ENCODE measurements around the gene CRYM.

CRYM gene

DNA sequence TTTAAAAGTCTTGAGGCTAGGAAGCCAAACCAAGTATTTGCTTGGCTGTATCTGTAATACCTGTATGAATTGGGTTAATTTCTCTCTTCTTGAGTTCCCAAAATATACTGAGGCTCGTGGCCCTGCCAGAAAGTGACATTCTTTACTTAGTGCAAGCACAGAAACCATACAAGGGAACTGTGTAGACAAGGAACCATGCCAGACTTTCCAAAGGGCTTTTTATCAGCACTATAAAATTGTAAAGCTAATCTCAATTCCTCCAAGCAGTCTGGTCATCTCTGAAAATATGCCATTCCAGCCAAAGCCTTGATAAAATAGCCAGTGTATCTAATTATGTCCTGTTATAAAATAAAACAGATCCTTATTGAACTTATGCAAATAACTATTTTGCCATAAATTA lies 7.2 kb upstream of the CRYM start:
- no peak for TF ChIP-seq CTCF (IDR thresholded peaks at IDR 0.05; ENCODE audit: control extremely low read depth, extremely low read depth, low read depth, missing control alignments)
- ChIA-PET CTCF (interaction anchor here (1.2 kb wide), 2 partner anchors 10 to 15 kb away, joined by 3 to 4 read pairs; no protein-coding TSS in a partner anchor), POLR2A (interaction anchor here (0.7 kb wide), 1 partner anchor 480 kb away, joined by 3 read pairs; no protein-coding TSS in a partner anchor)
- no peak for DNase-seq (ENCODE audit: extremely low spot score)

- TF ChIP-seq CTCF (IDR thresholded peaks at IDR 0.05; ENCODE audit: control extremely low read depth, extremely low read depth, low read depth, missing control alignments), result no peak
- no peak for DNase-seq (ENCODE audit: extremely low spot score)
- CTCF ChIA-PET, result no interaction called here
- POLR2A ChIA-PET, result no interaction called here
These were observed 6.3 kb upstream of the CRYM start for GRCh38 chr16:21284414-21284813.

GRCh38 chr16:21283521-21284289 lies 5.6 kb upstream of the CRYM start:
- TF ChIP-seq CTCF (IDR thresholded peaks at IDR 0.05; ENCODE audit: control extremely low read depth, extremely low read depth, low read depth, missing control alignments), result no peak
- CTCF ChIA-PET, result no interaction called here
- DNase-seq (ENCODE audit: extremely low spot score), result peak; percentile 40
- POLR2A ChIA-PET, result no interaction called here

DNA sequence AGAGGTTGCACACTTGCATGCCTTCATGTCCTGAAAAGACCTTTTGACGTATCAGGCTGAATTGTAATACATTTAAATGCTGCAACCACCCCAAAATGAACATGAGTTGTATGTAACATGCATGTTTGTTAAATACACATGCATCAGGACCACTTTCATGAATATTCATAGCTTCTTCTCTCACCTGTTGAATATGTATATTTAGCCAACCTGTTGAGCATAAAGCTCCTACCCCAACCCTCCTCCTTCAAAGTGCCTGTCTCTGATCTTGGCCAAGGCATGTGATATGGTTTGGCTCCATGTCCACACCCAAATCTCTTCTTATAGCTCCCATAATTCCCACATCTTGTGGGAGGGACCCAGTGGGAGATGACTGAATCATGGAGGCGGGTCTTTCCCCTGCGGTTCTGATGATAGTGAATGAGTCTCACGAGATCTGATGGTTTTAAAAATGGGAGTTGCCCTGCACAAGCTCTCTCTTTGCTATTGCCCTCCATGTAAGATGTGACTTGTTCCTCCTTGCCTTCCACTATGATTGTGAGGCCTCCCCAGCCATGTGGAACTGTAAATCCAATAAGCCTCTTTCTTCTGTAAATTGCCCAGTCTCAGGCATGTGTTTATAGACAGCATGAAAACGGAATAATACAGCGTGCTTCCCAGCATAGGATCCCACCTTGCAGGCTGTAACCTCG lies 3.8 kb upstream of the CRYM start:
- DNase-seq (ENCODE audit: extremely low spot score), result no peak
- TF ChIP-seq CTCF (IDR thresholded peaks at IDR 0.05; ENCODE audit: control extremely low read depth, extremely low read depth, low read depth, missing control alignments), result no peak
- POLR2A ChIA-PET, result no interaction called here
- CTCF ChIA-PET, result interaction anchor here (1.5 kb wide), 1 partner anchor 19 kb away, joined by 4 read pairs; no protein-coding TSS in a partner anchor

DNA sequence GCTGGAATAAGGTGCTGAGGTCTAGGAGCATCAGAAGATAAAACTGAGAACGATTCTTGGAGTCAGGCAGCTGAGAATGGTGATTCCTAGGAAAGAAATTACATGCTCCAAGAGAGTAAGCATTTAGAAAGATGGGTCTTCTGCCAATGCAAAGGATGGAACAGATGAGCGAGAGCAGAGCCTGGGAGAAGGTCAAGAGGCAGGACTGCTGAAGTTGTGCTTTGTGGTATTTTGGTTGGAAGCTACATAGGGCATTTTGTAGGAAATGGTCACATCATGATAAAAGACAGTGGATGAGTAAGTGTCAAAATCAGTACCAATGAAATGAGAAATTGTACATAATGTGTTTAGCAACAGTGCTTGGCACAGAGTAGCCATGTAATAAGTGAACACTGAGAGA lies 1.4 kb upstream of the CRYM start:
- no peak for TF ChIP-seq CTCF (IDR thresholded peaks at IDR 0.05; ENCODE audit: control extremely low read depth, extremely low read depth, low read depth, missing control alignments)
- ChIA-PET CTCF (interaction anchor here (0.7 to 1.5 kb wide), 3 partner anchors 83 to 195 kb away, joined by 3 to 6 read pairs (median 4); no protein-coding TSS in a partner anchor), POLR2A (no interaction called here)
- no peak for DNase-seq (ENCODE audit: extremely low spot score)

GRCh38 chr16:21277045-21277926 lies 804 bp downstream of the CRYM start:
- ChIA-PET POLR2A (no interaction called here), CTCF (interaction anchor here (0.8 to 2.7 kb wide), 3 partner anchors 10 to 23 kb away, joined by 3 to 12 read pairs (median 9); no protein-coding TSS in a partner anchor)
- TF ChIP-seq CTCF (IDR thresholded peaks at IDR 0.05; ENCODE audit: control extremely low read depth, extremely low read depth, low read depth, missing control alignments), result no peak
- DNase-seq (ENCODE audit: extremely low spot score), result no peak

Measured in GM10248 (cell line).